Activated CD4-positive, alpha-beta T cell treated with anti-CD3 and anti-CD28 coated beads, Interleukin-2, amount 10 ng/mL, durations not matched to agents 7 days and 5 days (primary cell): Measurements from ENCODE around the gene DEPDC5. TPM values are rescaled to one million over a fixed set of nuclear protein-coding genes. Genes with fewer than 3 reads are reported as not detected.
"Not testable (repeated sequence)": the region's sequence is repeated elsewhere in the genome, so short reads cannot be mapped to it uniquely, and the experiment has no call there.

ENCODE experiments used
- CTCF ChIA-PET: fragments of 350-600 bp; sonication (Branson Sonifier 250); formaldehyde crosslinking; loops from one replicate; lab custom pipeline; 2021; ENCODE audit warnings: antibody characterized with exemption; lab: Charles Lee
- POLR2A ChIA-PET: fragments of 350-600 bp; sonication (Branson Sonifier 250); formaldehyde crosslinking; loops from one replicate; lab custom pipeline; 2021; ENCODE audit warnings: antibody characterized with exemption; lab: Charles Lee
- DNase-seq: peaks from one replicate; pipeline ENCODE4 v3.0.0-alpha.2; 2020
- H3K27ac Mint-ChIP-seq: one replicate; pipeline ENCODE4 v1.8.0; 2021; ENCODE audit warnings: mild to moderate bottlenecking, moderate library complexity, mixed read lengths
- H3K27me3 Mint-ChIP-seq: one replicate; pipeline ENCODE4 v1.8.0; 2021; ENCODE audit warnings: mixed read lengths
- H3K36me3 Mint-ChIP-seq: one replicate; pipeline ENCODE4 v1.8.0; 2021; ENCODE audit warnings: low read depth, mixed read lengths
- H3K4me1 Mint-ChIP-seq: one replicate; pipeline ENCODE4 v1.8.0; 2021; ENCODE audit warnings: mixed read lengths
- H3K4me3 Mint-ChIP-seq: one replicate; pipeline ENCODE4 v1.8.0; 2021; ENCODE audit warnings: mild to moderate bottlenecking, moderate library complexity, mixed read lengths
- H3K9me3 Mint-ChIP-seq: one replicate; pipeline ENCODE4 v1.8.0; 2021; ENCODE audit warnings: mixed read lengths
- total RNA-seq, 2 experiments: library from RNA; stranded (reverse); gene quantifications; one replicate each; pipeline ENCODE4 v1.2.3, GENCODE V29; 2021

DEPDC5 gene
- total RNA-seq, 2 experiments from 2014 or later = 39.5 to 41.1 TPM

GRCh38 chr22:31800065-31800464 lies 46.2 kb downstream of the DEPDC5 start:
- peaks cover 33% of the 10 kb centered on the region for H3K36me3 Mint-ChIP-seq
- no peaks in the 10 kb centered on the region for H3K4me1 Mint-ChIP-seq
- DNase-seq = no peak
- H3K27me3 Mint-ChIP-seq = no peaks in the 10 kb centered on the region
- CTCF ChIA-PET = interaction anchor here (0.7 kb wide), 1 partner anchor 1001 kb away, joined by 3 read pairs; no protein-coding TSS in a partner anchor
- no peak overlapping the region for H3K27ac Mint-ChIP-seq
- no peaks in the 10 kb centered on the region for H3K9me3 Mint-ChIP-seq
- no peak overlapping the region for H3K4me3 Mint-ChIP-seq
- POLR2A ChIA-PET = no interaction called here

GRCh38 chr22:31800861-31801260 lies 47.0 kb downstream of the DEPDC5 start:
- H3K36me3 Mint-ChIP-seq = peaks cover 38% of the 10 kb centered on the region
- H3K27ac Mint-ChIP-seq, H3K27me3 Mint-ChIP-seq, H3K4me1 Mint-ChIP-seq, H3K9me3 Mint-ChIP-seq, DNase-seq, H3K4me3 Mint-ChIP-seq, POLR2A ChIA-PET: not testable (repeated sequence)
- CTCF ChIA-PET = interaction anchor here (0.7 to 1.1 kb wide), 2 partner anchors 13 to 1002 kb away, joined by 3 read pairs; no protein-coding TSS in a partner anchor

DNA sequence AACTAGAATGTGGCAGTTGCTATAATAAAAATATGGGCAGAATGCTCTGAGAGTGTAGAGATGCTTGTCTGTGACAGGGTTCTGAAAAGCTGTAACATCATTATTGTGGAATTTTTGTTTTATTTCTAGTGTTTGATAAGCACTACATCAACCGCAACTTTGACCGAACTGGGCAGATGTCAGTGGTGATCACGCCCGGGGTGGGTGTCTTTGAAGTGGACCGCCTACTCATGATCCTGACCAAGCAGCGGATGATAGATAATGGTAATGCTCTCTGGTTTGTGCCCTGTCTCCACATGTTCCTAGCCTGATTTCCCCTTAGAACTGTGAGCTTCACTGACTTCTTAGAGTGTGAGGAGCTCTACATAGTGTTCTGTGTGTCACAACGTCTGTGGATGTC lies 48.8 kb downstream of the DEPDC5 start:
- no peak for DNase-seq
- ChIA-PET POLR2A (no interaction called here), CTCF (no interaction called here)
- Mint-ChIP-seq H3K36me3 (peaks cover 36% of the 10 kb centered on the region), H3K4me3 (no peak overlapping the region), H3K27me3 (no peaks in the 10 kb centered on the region), H3K9me3 (no peaks in the 10 kb centered on the region), H3K27ac (no peak overlapping the region), H3K4me1 (no peaks in the 10 kb centered on the region)

GRCh38 chr22:31806751-31807150 lies 52.9 kb downstream of the DEPDC5 start:
- no peak overlapping the region for H3K4me3 Mint-ChIP-seq
- peaks cover 46% of the 10 kb centered on the region for H3K36me3 Mint-ChIP-seq
- CTCF ChIA-PET = no interaction called here
- no peaks in the 10 kb centered on the region for H3K27me3 Mint-ChIP-seq
- H3K27ac Mint-ChIP-seq = no peak overlapping the region
- no peaks in the 10 kb centered on the region for H3K9me3 Mint-ChIP-seq
- no peak for DNase-seq
- POLR2A ChIA-PET = no interaction called here
- no peaks in the 10 kb centered on the region for H3K4me1 Mint-ChIP-seq

DNA sequence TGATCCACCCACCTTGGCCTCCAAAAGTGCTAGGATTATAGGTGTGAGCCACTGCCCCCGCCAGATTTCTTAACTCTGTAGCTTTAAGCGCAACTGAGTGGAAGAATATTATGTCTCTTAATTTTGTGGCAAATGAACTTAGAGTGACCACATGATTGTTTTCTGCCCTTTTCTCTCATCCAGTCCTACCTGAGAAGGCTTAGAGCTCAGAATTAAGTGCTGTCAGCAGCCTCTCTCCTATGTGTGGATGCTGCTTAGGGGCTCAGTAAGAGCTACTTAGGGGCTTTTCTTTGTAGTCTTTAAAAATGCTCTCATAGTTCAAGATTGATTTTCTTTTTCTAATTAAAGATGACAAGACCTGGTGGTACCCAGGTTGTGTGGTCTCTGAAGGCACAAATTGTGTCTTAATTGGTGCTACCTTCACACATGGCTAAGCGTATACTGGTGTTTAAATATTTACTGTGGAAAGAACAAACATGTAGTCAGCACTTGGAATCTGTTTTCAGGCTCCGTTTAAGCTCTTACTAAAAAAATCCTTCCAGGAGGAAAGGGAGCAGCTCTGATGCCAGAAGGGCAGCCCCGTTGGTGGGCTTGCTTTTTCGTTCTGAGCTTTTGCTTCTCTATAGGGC lies 59.3 kb downstream of the DEPDC5 start:
- ChIA-PET CTCF (interaction anchor here (0.6 to 1.4 kb wide), 4 partner anchors 12 to 188 kb away, joined by 3 to 5 read pairs (median 4); no protein-coding TSS in a partner anchor), POLR2A (no interaction called here)
- H3K27me3 Mint-ChIP-seq = no peaks in the 10 kb centered on the region
- DNase-seq = no peak
- H3K4me3 Mint-ChIP-seq = no peak overlapping the region
- H3K36me3 Mint-ChIP-seq = peaks cover 57% of the 10 kb centered on the region
- H3K27ac Mint-ChIP-seq = no peak overlapping the region
- H3K4me1 Mint-ChIP-seq = peaks cover 1% of the 10 kb centered on the region
- H3K9me3 Mint-ChIP-seq = no peaks in the 10 kb centered on the region

DNA sequence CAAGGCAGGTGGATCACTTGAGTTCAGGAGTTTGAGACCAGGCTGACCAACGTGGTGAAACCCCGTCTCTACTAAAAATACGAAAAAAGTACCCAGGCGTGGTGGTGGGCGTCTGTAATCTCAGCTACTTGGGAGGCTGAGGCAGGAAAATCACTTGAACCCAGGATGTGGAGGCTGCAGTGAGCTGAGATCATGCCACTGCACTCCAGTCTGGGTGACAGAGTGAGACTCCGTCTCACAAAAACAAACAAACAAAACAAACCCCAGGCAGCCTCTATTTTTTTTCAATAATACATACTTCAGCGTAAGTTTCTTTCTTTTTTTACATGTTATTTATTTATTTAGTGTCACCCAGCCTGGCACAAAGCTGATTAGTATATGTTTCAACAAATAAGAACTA lies 60.1 kb downstream of the DEPDC5 start:
- H3K9me3 Mint-ChIP-seq, DNase-seq, POLR2A ChIA-PET, H3K4me1 Mint-ChIP-seq, H3K4me3 Mint-ChIP-seq, H3K27ac Mint-ChIP-seq, H3K27me3 Mint-ChIP-seq: not testable (repeated sequence)
- H3K36me3 Mint-ChIP-seq = peaks cover 65% of the 10 kb centered on the region
- CTCF ChIA-PET = interaction anchor here (0.7 to 1.0 kb wide), 2 partner anchors 13 to 15 kb away, joined by 3 to 5 read pairs; no protein-coding TSS in a partner anchor

- ChIA-PET POLR2A (no interaction called here), CTCF (interaction anchor here (0.6 to 1.5 kb wide), 3 partner anchors 112 to 1055 kb away, joined by 3 to 6 read pairs (median 4); no protein-coding TSS in a partner anchor)
- H3K36me3 Mint-ChIP-seq = peaks cover 68% of the 10 kb centered on the region
- H3K27ac Mint-ChIP-seq = no peak overlapping the region
- H3K4me3 Mint-ChIP-seq = no peak overlapping the region
- H3K4me1 Mint-ChIP-seq = peaks cover 10% of the 10 kb centered on the region
- H3K27me3 Mint-ChIP-seq = no peaks in the 10 kb centered on the region
- no peaks in the 10 kb centered on the region for H3K9me3 Mint-ChIP-seq
- no peak for DNase-seq
Observed at GRCh38 chr22:31814942-31815341, 61.1 kb downstream of the DEPDC5 start.

GRCh38 chr22:31815383-31815814 lies 61.6 kb downstream of the DEPDC5 start:
- H3K36me3 Mint-ChIP-seq = peaks cover 66% of the 10 kb centered on the region
- H3K4me1 Mint-ChIP-seq = peaks cover 10% of the 10 kb centered on the region
- H3K4me3 Mint-ChIP-seq, POLR2A ChIA-PET, H3K27ac Mint-ChIP-seq, DNase-seq, H3K9me3 Mint-ChIP-seq, H3K27me3 Mint-ChIP-seq: not testable (repeated sequence)
- CTCF ChIA-PET = interaction anchor here (0.6 to 1.5 kb wide), 3 partner anchors 111 to 807 kb away, joined by 3 to 6 read pairs (median 3); no protein-coding TSS in a partner anchor

DNA sequence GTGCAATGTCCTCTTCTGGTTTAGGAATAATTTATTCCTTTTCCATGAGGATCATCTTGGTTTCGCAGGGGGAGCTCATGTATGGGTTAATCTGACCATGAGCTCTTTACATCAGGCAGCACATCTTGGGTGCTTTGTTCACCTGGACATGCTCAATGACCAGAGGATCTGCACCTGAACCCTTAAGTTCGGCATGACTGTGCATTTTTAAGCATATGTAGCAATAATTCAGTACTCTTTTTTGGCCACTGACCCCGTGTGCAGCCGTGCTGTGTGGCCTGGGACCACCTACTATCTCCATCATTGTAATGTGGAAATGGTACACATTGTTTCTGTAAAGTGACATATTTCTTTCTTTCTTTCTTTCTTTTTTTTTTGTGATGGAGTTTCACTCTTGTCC lies 62.9 kb downstream of the DEPDC5 start:
- ChIA-PET POLR2A (no interaction called here), CTCF (interaction anchor here (1.0 kb wide), 1 partner anchor 9 kb away, joined by 3 read pairs; no protein-coding TSS in a partner anchor)
- no peak overlapping the region for H3K4me3 Mint-ChIP-seq
- H3K36me3 Mint-ChIP-seq = peaks cover 67% of the 10 kb centered on the region
- no peak for DNase-seq
- H3K9me3 Mint-ChIP-seq = no peaks in the 10 kb centered on the region
- peaks cover 10% of the 10 kb centered on the region for H3K4me1 Mint-ChIP-seq
- H3K27me3 Mint-ChIP-seq = no peaks in the 10 kb centered on the region
- no peak overlapping the region for H3K27ac Mint-ChIP-seq

DNA sequence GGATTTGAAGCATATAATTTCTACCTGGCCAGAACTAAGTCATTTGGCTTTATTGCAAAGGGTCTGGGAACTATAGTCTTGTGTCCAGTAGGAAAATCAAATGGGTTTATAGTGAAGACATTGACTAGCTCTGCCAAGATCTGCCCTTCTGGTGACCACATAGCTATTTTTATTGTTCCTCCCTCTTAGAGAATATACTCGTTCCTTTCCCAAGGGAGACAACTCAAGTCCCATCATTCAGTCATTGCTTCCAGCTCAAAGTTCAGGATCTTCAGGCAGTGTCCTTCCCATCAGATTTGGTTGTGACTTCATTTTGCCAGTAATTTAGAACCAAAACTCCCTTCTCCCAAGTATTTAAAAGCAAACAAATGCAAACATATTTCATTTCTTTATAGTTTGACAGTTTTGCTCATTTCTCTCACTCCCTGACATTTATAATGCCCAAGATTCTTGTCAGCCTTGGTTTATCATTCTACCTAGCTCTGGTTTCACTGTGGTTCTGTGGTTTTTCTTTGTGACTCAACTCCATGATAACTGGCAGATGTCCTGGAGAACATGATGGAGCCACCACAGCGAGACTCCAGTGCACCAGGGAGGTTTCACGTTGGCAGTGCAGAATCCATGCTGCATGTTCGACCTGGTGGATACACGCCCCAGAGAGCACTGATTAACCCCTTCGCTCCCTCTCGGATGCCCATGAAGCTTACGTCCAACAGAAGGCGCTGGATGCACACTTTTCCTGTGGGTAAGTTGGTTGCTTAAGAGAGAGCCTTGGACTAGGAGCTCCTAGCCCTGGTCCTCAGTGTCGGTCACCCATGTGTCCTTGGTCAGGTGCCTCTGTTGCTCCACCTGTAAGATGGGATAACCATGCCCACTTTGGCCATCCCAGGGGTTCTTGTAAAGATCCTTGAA lies 64.9 kb downstream of the DEPDC5 start:
- ChIA-PET POLR2A (no interaction called here), CTCF (interaction anchor here (0.6 to 1.6 kb wide), 4 partner anchors 11 to 195 kb away, joined by 3 to 8 read pairs (median 4); no protein-coding TSS in a partner anchor)
- no peak overlapping the region for H3K4me3 Mint-ChIP-seq
- no peaks in the 10 kb centered on the region for H3K9me3 Mint-ChIP-seq
- no peak overlapping the region for H3K27ac Mint-ChIP-seq
- no peaks in the 10 kb centered on the region for H3K27me3 Mint-ChIP-seq
- peaks cover 69% of the 10 kb centered on the region for H3K36me3 Mint-ChIP-seq
- peaks cover 10% of the 10 kb centered on the region for H3K4me1 Mint-ChIP-seq
- DNase-seq = no peak

DNA sequence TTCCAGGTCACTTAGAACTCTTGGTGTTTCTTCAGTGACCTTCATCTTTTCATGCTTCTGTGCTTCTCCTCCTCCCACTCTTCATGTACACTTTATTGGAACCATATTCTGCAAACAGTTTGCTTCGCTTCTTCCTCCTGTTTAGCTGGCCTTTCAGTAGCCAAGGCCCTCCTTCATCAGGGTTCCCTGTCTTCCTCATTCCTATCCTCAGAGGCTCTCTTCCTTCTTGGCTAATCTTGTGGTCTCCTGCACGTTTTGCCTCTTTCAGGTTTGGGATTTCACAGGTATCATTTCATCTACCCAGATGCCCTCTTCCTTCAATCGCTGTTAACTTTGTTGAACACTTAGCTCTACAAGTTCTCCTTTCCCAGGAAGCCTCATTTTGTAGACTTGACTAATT lies 66.8 kb downstream of the DEPDC5 start:
- ChIA-PET CTCF (interaction anchor here (1.5 kb wide), 1 partner anchor 15 kb away, joined by 3 read pairs; no protein-coding TSS in a partner anchor), POLR2A (no interaction called here)
- no peaks in the 10 kb centered on the region for H3K27me3 Mint-ChIP-seq

DNA sequence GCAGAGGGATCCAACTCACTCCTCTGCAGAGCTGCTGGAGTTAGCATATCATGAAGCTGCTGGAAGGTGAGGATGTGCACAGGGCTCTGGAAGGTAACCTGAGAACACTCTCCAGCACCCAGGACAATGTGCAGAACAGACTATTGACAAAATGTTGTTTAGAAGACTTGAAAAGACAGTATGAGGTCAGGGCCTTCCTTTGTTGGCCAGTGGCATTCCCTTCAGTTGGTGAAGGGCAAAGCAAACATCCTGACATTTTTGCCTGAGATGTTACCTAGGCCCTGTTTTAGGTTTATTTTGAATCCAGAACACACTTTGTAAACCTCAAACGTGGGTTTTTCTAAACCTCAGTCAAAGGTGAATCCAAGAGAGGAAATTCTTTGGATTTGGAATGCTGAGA lies 67.8 kb downstream of the DEPDC5 start:
- CTCF ChIA-PET = no interaction called here
- POLR2A ChIA-PET = no interaction called here
- no peaks in the 10 kb centered on the region for H3K27me3 Mint-ChIP-seq

More for the DNA sequence above, 66.8 kb downstream of the DEPDC5 start:
- DNase-seq = no peak
- Mint-ChIP-seq H3K27ac (no peak overlapping the region), H3K4me1 (peaks cover 10% of the 10 kb centered on the region), H3K9me3 (no peaks in the 10 kb centered on the region), H3K4me3 (no peak overlapping the region), H3K36me3 (peaks cover 62% of the 10 kb centered on the region)

More for the DNA sequence above, 67.8 kb downstream of the DEPDC5 start:
- Mint-ChIP-seq H3K27ac (no peak overlapping the region), H3K4me1 (peaks cover 10% of the 10 kb centered on the region), H3K4me3 (no peak overlapping the region), H3K9me3 (no peaks in the 10 kb centered on the region), H3K36me3 (peaks cover 57% of the 10 kb centered on the region)
- DNase-seq = no peak
